Effector CD4-positive, alpha-beta T cell (primary cell): ENCODE results near the gene PIGR. TPM values are rescaled to one million over a fixed set of nuclear protein-coding genes. Genes with fewer than 3 reads are reported as not detected.

ENCODE experiments used
- DNase-seq: peaks from one replicate; pipeline ENCODE4 v3.0.0-alpha.2; 2020
- total RNA-seq: gene quantifications from one replicate; lab custom pipeline; 2026; lab: John Stamatoyannopoulos, UW

The PIGR gene, protein sequence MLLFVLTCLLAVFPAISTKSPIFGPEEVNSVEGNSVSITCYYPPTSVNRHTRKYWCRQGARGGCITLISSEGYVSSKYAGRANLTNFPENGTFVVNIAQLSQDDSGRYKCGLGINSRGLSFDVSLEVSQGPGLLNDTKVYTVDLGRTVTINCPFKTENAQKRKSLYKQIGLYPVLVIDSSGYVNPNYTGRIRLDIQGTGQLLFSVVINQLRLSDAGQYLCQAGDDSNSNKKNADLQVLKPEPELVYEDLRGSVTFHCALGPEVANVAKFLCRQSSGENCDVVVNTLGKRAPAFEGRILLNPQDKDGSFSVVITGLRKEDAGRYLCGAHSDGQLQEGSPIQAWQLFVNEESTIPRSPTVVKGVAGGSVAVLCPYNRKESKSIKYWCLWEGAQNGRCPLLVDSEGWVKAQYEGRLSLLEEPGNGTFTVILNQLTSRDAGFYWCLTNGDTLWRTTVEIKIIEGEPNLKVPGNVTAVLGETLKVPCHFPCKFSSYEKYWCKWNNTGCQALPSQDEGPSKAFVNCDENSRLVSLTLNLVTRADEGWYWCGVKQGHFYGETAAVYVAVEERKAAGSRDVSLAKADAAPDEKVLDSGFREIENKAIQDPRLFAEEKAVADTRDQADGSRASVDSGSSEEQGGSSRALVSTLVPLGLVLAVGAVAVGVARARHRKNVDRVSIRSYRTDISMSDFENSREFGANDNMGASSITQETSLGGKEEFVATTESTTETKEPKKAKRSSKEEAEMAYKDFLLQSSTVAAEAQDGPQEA
- not detected for total RNA-seq

DNA sequence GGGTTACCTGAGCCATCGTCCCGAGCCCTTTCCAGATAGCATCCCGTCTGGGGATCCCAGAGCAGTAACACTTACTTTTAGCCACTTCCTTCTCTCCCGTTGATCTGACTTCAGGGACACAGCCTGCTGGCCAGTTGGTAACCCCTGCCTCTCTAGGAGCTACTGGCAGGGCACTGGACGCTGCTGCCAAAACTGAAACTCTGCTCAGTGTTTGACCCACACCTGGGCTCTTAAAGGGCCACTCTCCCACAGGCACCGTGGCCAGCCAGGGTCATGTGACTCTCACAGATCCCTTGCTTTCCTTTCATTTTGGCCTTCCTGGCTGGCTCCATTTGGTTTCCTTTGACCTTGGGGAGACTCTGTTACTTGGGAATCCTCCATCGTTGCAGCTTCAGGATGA lies at the start of gene PIGR:
TSS of gene PIGR (minus strand) at position 206 of the 400 bp plus-strand sequence. CDS start 5,935 bp downstream, outside the sequence.
- no peak for DNase-seq

DNA sequence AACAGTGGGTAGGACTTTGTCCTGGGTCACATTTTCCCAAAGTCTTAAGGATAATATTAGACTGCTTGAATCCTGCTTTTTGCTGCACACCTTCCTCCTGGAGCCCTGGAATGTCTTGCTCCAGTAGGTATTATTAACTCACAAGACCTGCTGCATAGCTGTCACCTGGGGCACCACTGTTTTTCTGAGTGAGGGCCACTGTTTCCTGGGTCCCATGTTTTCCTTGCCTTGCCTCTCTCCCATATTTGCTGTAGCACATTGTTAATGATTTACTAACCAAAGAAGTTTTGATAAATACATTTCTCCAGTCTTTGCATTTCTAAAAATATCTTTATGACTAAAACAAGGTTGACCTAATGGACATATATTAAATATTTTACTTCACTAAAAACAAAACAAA lies 46.5 kb upstream of the PIGR start:
- DNase-seq: no peak

DNA sequence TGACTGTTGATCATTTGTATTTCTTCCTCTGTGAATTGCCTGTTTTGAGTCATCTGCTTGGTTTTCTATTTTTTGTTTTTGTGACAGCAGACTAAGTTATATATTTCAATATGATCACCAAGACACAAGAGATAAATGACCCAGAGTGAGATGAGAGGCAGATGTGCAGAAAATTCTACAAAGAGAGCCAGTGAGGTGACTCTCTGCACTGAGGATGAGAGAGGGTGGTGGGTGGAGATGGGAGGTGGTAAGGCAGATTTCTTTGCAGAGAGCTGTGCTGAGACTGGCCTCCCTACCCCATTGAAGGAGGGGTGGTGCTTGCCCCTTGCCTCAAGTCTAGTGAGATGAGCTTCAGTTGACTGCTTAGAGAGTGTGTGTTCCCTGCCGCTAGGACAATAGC lies 41.6 kb upstream of the PIGR start:
- DNase-seq: no peak

DNA sequence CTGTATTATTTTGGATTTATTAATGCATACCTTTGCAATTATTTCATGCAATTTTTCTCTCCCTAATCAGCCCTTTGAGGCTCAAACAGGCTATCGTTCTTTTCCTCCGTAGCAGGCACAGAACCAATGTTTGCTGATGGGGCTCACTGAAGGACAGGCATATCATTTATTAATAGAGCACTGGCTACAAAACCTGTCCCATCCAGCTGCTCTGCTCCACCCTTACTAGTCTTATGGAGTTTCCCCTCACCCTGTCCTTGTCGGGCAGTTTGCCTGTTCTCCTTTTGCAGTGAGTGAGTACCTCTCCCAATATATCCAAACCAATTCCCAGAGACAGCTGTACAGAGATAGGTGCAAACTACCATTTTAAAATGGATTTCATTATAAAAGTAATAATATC lies 40.6 kb upstream of the PIGR start:
- DNase-seq: no peak

DNA sequence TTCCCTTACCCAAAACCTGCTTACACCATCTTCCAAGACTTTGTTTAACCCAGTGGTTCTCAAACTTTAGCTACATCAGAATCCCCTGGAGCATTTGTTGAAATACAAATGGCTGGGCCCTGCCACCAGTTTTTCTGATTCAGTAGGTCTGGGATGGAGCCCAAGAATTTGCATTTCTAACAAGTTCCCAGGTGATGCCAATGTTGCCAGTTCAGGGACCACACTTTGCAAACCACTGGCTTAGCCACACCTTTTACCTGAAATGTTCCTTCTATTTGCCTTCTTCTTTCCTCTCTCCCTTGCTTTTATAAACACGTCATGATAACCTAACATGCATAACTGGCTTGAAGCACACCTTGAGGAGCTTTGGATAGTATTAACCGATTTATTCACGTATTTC lies 40.1 kb upstream of the PIGR start:
- no peak for DNase-seq

DNA sequence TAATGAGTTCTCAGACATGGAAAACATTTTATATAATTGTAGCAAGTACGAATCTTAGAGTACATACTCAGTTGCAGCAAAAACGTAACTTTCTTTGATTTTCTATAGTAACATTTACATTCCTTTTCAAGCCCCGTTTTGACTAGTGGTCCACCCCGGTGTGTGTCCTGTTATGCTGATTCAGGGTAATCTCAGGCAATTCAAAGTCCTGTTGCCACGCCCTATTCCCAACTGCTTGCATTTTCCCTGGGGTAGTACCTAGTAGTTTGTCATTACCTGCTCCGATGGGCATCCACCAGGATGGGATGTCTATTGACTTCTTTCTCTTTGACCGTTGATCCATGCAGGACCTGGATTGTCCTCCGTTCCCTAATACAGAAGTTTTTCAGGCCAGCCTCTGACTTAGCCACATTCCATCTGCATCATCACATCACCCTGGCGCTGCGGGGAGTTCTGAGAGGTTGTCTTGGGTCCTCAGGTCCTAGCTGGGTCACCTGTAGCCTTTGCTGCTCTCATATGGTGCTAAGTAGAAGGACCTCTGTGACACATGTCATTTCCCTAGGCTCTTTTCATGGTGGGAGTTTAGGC lies 39.0 kb upstream of the PIGR start:
- DNase-seq: no peak

DNA sequence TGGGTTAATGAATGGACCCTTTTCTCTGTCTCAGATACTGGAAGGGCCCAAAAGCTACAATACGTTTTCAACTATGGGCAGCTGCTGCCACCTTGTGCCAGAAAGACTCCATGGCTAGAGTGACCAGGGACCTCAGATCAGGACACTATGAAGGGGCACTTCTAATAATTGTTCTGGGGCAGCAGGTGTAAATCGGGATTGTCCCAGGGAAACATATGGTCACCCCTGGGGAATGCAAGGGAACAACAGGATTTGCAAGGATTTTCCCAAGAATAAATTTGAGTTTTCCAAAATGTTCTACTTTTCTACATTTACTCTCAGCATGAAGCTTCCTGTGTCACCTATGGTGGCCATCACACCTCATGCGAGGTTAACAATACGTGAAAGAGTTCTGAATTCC lies 36.0 kb upstream of the PIGR start:
- peak; percentile 50 for DNase-seq

DNA sequence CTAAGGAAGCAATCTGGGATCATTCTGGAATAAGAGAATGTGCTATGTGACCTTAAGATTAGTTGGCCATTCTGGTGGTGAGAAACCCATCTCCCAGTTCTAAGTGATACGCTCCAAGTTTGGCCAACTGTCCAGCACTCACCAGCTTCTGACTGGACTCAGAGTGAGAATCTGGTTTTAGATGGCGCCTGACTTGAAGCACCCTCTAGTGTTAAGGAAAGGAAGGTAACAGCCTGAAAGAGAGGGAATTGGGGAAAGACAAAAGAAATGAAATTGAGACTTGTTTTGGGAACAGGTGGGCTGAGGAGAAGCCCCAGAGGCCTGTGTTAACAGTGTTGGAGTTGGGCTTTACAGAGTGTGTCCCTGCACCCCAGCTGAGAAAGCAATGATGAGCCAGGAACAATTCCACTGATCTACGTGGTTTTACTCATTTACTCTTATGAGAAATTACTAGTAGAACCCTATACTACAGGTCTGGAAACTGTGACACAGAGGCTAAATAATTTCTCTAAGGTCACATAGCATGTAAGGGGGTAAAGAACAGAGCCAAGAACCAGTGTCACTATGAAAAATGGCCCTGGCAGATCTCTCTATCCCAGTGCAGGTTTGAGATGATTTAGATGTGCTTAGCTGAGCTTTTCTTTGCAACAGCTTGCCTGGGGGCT lies 33.2 kb upstream of the PIGR start:
- DNase-seq: no peak

DNA sequence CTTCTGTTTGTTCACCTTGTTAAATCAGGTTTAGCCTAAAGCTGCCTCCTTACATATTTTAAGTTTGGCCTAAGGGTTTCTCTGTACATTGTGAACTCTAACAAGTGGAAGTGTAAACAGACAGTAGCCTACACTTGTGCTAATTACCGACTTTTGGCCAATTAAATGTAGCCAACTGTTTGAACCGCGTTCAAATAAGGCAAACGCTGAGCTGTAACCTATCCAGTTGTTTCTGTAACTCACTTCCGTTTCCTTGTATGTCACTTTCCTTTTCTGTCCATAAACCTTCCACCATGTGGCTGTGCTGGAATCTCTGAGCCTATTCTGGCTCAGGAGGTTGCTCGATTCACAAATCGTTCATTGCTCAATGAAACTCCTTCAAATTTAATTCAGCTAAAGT lies 32.0 kb upstream of the PIGR start:
- DNase-seq: no peak

DNA sequence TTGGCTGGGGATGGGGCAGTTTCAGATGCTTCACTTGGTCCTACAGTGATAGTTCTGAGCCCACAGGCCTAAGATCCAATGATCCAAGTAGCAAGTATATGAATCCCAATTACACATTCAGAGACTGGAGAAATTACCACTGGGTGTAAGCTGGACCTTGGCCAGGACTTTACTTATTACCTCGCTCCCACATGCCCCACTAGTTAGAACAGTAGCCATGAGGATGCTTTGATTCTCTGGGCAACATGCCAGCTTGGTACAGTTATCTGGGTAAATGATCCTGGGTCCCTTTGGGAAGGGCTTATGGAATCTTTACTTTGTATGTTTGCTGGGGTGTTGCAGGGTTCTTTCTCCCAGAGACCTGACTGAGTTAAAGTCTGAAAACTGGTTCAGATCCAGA lies 29.0 kb upstream of the PIGR start:
- no peak for DNase-seq

DNA sequence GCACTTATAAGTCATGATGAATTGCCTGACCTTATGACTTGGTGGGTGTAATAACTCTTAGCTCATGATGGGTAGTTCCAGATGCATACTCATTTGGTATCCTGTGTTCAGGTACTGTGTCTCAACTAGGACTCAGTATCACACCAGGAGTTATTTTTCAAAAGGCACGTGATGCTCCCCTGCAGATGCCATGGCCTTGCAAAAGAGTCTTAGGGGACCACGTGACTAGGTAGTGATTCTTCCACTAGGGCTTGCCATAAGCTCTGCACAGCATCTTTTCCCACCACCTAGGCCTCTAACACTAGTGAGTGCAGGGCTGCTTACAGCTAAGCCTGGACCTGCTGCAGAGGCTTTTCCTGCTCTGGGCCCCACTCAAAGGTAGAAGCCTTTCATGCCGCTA lies 27.9 kb upstream of the PIGR start:
- DNase-seq: no peak

DNA sequence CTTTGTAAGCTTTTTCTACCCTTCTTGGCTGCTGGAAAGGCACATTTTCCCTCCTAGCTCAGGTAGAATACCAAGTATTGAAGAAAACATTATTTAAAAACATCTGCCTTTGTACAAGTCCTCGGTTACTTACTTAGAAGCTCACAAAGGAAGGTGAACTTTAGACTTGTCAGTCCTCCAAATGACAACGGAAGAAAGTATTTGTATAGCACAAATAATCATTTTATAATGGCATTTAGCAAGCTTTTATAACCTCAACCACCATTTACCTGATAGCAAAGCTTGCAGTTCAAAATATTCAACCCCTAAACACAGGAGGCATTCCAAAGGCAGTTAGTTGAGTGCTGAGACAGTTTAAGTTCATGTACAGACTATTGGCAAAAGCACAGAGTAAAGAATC lies 26.5 kb upstream of the PIGR start:
- DNase-seq: no peak

DNA sequence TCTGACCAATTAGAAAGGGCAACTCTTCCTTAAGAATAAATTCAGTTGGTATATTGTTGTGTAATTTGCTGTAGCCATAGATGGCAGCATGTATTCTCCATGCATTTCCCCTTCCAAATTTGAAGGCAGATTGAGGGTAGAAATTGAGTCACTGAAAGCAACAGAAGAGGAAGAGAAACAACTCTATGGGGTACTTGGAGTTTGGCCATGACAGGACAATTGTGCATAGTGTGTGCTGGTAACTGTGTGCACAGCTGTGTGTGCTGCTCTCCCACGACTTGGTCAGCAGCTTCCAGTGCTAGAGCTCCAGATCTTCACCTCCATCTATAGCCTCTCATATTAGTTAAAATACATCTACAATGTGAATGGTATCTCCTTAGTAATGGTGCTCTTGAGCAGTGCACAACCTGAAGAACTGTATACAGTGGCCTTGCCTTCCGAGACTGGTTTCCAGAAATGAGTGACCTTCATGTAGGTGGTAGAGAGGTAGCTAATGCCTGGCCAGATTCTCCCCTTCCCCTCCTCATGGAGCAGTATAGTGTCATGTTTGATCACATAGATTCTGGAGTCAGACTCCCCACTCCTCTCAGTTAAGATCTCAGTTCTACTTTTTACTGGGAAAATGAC lies 24.9 kb upstream of the PIGR start:
- DNase-seq: no peak

DNA sequence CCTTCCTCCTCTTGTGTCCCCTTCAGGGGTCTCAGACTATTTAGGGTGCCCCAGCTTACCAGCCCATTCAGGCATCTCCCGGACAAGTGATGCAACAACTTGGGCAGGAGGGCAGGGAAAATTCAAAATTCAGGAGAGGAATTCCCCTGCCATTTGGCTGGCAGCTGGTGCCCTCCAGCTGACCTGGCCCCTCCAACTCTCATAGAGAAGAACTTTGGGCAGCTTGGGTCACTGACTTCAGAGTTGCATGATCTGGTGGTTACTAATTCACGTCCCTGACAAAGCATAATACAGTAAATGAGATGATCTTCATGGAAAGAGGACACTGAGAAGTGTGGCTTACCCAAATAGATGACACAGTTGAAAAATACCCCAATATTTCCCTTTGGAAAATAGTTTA lies 24.2 kb upstream of the PIGR start, which contains the start of gene FCAMR:
TSS of gene FCAMR (minus strand) at position 15 of the 400 bp plus-strand sequence. CDS start 335 bp downstream, outside the sequence.
- DNase-seq: no peak

DNA sequence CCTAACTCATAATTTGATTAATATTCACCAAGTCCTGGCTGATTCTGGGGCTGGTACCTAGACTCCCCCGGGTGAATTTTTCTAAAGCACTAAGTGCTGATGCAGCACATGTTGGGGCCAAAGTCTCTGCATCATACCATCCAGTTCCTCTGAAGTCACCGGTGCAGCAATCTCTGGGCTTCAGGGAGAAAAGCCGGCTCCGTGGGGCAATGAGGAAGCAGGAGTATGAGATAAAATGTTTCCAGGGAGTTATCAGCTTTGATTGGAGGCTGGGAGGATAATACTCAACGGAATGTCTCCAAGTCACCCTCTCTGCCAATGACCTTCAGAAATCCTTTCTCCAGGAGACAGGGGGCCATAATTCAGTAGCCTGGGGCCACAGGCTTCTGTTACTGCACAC lies 22.8 kb upstream of the PIGR start:
- DNase-seq: no peak

DNA sequence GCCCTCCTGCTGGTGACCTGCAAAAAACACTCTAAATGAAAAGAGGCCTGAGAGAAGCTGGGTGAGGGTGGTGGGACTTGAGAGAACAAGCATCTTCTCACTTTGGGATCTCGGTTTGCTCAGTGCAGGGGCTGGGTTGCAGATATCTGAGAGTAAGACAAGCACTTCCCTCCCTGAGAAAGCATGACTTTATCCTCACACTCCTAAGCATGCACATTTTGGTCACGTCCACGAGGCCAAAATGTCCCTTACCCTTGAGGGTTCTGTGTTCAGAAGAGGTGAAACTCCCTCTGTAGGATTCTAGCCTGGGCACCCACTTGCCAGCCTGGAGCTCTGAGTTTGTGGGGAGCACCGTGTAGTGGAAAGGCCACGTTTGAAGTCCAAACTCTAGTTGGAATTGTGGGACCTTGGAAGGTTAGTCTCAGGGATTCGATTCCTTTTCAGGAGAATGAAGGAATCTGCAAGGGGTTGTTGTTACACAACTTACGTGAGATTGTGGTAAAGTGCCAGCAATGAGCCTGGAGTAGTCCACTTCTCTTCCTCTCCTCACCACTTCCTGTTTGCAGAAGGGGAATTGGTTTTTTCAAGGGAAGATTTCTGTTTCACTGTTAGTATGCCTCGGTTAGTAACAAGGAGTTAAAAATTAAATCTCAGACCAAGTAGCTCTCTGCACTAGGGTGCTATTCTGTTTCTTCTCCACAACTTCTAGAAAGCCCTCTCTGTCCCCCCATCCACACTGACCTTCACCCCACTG lies 21.0 kb upstream of the PIGR start:
- no peak for DNase-seq

DNA sequence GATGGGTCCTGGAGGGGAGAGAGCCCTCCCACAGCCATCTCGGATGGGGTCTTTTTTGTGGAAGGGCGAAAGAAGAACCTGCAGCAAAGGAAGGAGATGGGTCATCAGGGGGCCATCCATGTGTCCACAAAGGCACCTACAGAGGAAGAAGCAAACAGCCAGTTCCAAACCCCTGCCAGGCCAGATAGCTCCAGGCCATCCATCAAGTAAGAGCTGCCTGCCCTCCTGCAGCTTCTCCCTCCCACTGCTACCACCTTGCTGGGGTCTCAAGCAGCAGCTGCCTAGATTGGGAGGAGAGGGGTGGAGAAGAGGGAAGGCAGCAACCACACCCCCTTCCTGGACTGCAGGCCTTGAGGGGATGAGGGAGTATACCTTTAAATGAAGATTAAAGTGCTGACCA lies 19.5 kb upstream of the PIGR start:
- no peak for DNase-seq

DNA sequence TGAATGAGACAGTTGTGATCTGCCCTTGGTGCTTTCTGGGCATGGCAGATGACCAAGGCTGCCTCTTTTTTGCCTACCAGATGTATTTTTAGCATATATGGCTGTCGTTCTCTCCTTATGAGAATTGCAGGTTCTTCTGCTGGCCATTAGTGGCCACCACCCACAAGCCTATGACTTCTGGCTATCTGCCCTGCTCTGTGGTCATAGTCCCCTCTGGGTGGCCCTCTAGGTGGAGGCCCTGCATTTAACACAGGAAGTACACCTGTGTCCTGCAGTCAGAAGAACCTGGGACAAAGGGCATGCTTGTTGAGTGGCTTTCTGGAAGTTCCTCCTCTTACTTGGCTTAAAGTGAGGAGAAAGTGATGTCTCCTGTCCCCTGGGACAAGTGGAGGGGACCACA lies 17.5 kb upstream of the PIGR start:
- no peak for DNase-seq

DNA sequence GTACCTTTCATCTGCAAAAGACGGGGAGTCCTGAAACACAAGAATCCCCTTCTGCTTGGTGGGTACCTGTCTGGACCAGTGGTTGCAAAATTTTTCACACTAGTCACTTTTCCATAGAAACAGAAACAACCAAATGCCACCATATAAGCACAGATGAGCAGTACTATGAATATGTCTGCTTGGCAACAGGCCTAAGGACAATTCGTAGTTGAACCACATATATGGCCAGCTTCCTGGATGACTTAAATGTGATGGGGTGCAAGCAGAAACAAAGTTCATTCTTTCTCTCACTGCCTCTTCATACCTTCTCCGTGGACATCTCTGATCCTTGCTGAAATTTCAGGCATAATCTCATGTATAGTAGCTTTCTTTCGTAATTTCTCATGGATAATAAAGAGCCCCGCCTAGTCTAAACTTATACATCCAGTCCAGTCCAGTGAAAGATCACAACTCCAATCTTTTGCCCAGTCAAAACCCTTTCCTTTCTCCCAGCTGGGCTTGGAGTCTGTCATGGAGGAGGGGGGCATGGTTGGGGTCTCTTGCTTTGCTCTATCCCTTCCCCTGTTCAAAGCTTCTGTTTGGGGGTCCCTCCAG lies 16.9 kb upstream of the PIGR start:
- DNase-seq: no peak

DNA sequence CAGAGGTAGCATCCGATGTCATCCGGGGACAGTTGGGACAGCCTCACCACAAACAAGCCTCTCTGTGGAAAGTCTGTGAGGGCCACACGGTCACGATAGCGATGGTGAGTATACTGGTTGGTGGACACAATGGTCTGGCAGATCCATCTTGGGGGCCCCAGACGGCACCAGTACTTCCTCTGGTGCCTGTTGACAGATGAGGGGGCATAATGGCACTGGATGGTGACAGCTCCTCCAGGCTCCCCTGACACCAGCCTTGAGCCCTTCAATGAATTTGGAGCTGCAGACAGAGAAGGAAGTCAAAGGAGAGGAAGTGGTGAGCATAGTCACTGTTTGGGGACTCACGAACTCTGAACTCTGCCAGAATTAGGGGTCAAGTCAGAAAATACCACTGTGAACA lies 16.0 kb upstream of the PIGR start:
- DNase-seq: no peak

DNA sequence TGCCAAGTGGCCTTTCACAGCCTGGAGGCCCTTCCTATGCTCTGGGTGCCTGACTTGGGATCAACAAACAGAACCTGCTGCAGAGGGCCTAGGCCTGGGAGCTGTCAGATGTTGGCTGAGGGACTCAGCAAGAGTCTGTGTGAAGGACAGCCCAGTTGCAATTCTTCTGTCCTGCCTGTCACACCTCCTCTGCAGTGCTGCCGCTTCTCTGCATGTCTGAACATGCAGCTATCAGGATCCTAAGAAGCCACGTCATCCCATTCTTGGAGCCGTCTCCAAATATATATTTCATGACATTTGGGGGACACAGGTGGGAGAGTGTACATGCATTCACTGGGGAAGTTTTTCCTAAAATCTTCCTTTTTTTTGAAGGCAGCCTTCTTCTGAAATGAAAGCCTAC lies 15.4 kb upstream of the PIGR start:
- DNase-seq: no peak
